Esophagus squamous epithelium (tissue), 5 donors: Measurements from ENCODE around the gene PTK6. TPM values are rescaled to one million over a fixed set of nuclear protein-coding genes. Genes with fewer than 3 reads are reported as not detected.

Experiments
- DNase-seq: peaks from one replicate; lab custom pipeline; 2025; lab: John Stamatoyannopoulos, UW
- H3K27ac ChIP-seq, 4 donors: fragments of 200-600 bp; sonication (generic); one replicate each; pipeline ENCODE4 v1.5.1; 2016 to 2019; ENCODE audit warnings: mild to moderate bottlenecking in 1 of 4
- H3K27me3 ChIP-seq, 4 donors: fragments of 200-600 bp; sonication (generic); 1 replicate in 3 of 4; 2 replicates in 1 of 4; pipeline versions ENCODE4 v1.5.1 to v1.6.0; 2017 to 2021; ENCODE audit warnings: antibody characterized with exemption in 1 of 4
- H3K36me3 ChIP-seq, 3 donors: fragments of 200-600 bp; sonication (generic); one replicate each; pipeline ENCODE4 v1.5.1; 2016 to 2019
- H3K4me1 ChIP-seq, 3 donors: fragments of 200-600 bp; sonication (generic); one replicate each; pipeline ENCODE4 v1.5.1; 2017 to 2019
- H3K4me3 ChIP-seq, 4 donors: fragments of 200-600 bp; sonication (generic); 1 replicate in 3 of 4; 2 replicates in 1 of 4; pipeline ENCODE4 v1.5.1; 2016 to 2019; ENCODE audit warnings: mild to moderate bottlenecking in 2 of 4, moderate library complexity in 1 of 4
- H3K9me3 ChIP-seq, 3 donors: fragments of 200-600 bp; sonication (generic); one replicate each; pipeline ENCODE4 v1.5.1; 2016 to 2019
- CTCF ChIP-seq, 6 experiments: fragments of 450-650 bp in 4 of 6; fragments of 200-600 bp in 2 of 6; sonication (generic) in 2 of 6; IDR thresholded peaks; one replicate each; pipeline ENCODE4 v1.5.1; 2016 to 2019; ENCODE audit warnings: antibody characterized with exemption in 6 of 6, mild to moderate bottlenecking in 4 of 6, moderate library complexity in 4 of 6
- POLR2A ChIP-seq, 4 donors: fragments of 450-650 bp; IDR thresholded peaks; one replicate each; pipeline ENCODE4 v1.6.1; 2017; ENCODE audit warnings: antibody characterized with exemption in 4 of 4, mild to moderate bottlenecking in 4 of 4, moderate library complexity in 3 of 4
- WGBS, 2 donors: methylation state at CpG; one replicate each; pipeline ENCODE4 v1.1.5; 2018; 5-methylcytosine and 5-hydroxymethylcytosine counted together
- intact Hi-C: fragments of 100-400 bp; cut with DNase I; formaldehyde crosslinking; loops from one replicate; pipeline ENCODE4 v1.15.0; 2022
- total RNA-seq, 4 donors: library from RNA; depleted of rRNA; stranded (reverse); fragments of >200 nt; gene quantifications; one replicate each; pipeline ENCODE4 v1.1.0, GENCODE V29; 2016
- donor health status: DM: yes; HTN: yes; CAD: no.

Gene PTK6
- total RNA-seq, 4 donors from 2014 or later: 40.8 to 133 (median 49.7) TPM

DNA sequence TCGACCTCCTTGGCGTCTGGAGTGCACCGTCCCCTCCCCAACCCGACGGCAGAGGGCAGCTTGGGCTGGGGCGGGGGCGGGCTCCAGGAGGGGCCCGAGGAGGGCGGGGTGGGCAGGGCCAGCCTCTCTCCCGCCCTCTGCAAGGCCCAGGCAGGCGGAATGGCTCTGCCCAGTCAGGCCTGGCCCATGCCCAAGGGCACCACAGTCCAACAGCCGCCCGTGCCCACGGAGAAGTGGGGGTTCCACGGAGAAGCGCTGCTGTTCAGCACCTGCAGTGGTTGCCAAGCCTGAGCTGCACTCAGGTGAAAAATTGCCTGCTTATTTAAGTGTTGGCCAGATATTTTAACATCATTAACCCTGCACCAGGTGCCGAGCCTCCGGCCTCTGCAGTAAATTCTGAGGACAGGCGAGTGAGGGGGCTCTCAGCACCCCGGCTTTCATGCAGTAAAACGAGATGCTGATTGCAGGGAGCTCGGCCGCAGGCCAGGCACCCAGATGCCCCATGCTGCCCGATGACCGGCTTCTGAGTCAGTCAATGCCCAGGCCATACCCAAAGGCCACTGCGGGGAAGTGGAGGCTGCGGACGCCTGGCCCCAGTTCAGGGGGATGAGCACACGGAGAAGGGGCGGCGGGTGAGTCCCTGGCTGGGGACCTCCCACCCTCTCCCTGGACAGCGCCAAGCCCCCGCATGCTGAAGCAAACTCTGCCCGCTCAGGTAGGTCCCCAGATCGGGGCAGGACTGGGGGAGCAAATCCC is 10.7 kb upstream of the PTK6 start, which contains the start of gene SRMS:
TSS of gene SRMS (minus strand) at position 25 of the 756 bp plus-strand sequence. CDS start 286 bp downstream, outside the sequence.
- Histone ChIP-seq H3K4me3 (no peak within 1 kb of the TSS), H3K4me1 (peaks cover 3 to 35% (median 7%) of the 10 kb centered on the region in 3 donors), H3K27ac (no peak within 1 kb of the TSS), H3K27me3 (peaks cover 0 to 82% (median 0%) of the 10 kb centered on the region in 4 donors), H3K9me3 (no peaks in the 10 kb centered on the region), H3K36me3 (no peaks in the 10 kb centered on the region)
- intact Hi-C loops: no loop called here
- 20 to 73% methylated on average over 1 to 10 of the region's 35 CpGs for WGBS, 2 donors
- no peak for DNase-seq
- no peak for TF ChIP-seq POLR2A (IDR thresholded peaks at IDR 0.05)
- no peak for TF ChIP-seq CTCF (IDR thresholded peaks at IDR 0.05)

DNA sequence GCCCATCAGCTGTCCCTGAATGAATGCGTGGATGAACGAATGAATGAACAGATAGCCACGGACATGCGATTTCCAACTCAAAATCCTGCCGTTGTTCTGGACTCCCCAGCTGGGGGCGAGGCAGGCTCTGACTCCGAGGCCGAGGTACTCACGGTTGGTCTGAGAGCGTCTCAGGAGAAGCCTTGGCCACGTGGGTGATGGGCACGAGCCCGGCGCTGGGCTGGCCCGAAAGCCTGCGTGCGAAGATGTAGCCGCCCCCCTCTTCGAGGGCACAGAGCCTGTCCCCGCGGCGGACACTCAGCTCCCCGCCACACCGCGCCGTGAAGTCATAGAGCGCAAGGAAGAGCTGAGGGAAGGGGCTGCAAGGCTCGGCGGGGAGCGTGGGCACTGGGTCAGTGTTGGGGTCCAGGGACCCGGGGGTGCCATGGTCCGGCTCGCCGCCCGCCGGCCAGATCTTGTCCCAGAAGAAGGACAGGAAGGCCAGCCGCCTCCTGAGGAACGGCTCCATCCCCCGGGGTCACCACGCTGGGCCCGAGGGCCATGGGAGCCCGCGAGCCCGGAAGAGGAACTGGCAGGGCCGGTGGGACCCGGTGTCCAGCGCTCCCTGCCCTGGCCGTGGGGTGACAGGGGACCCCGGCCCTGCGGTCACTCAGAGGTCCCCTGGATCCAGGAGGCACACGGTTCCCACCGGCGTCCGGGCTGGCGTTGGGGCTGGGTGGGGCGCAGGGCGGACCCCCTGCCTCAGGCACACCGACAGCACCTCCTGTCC is 10.0 kb upstream of the PTK6 start:
- H3K27me3 ChIP-seq: peaks cover 0 to 87% (median 0%) of the 10 kb centered on the region in 4 donors
- intact Hi-C loops: no loop called here
- no peaks in the 10 kb centered on the region for H3K9me3 ChIP-seq
- H3K4me1 ChIP-seq: peaks cover 0 to 35% (median 7%) of the 10 kb centered on the region in 3 donors
- DNase-seq: no peak
- no peak overlapping the region for H3K4me3 ChIP-seq
- TF ChIP-seq POLR2A (IDR thresholded peaks at IDR 0.05) (no peak), CTCF (IDR thresholded peaks at IDR 0.05) (no peak)
- no peak overlapping the region for H3K27ac ChIP-seq
- WGBS, 2 donors: 32 to 90% methylated on average over 2 to 7 of the region's 58 CpGs
- H3K36me3 ChIP-seq: no peaks in the 10 kb centered on the region

GRCh38 chr20:63546256-63546955 is 9.2 kb upstream of the PTK6 start:
- H3K36me3 ChIP-seq: no peaks in the 10 kb centered on the region
- TF ChIP-seq POLR2A (IDR thresholded peaks at IDR 0.05): no peak
- TF ChIP-seq CTCF (IDR thresholded peaks at IDR 0.05): no peak
- 83 to 90% methylated on average over 4 to 9 of the region's 20 CpGs for WGBS, 2 donors
- peaks cover 0 to 94% (median 0%) of the 10 kb centered on the region in 4 donors for H3K27me3 ChIP-seq
- no peak overlapping the region for H3K4me3 ChIP-seq
- intact Hi-C loops: no loop called here
- no peak overlapping the region for H3K27ac ChIP-seq
- no peak for DNase-seq
- H3K9me3 ChIP-seq: no peaks in the 10 kb centered on the region
- H3K4me1 ChIP-seq: peaks cover 0 to 41% (median 12%) of the 10 kb centered on the region in 3 donors

DNA sequence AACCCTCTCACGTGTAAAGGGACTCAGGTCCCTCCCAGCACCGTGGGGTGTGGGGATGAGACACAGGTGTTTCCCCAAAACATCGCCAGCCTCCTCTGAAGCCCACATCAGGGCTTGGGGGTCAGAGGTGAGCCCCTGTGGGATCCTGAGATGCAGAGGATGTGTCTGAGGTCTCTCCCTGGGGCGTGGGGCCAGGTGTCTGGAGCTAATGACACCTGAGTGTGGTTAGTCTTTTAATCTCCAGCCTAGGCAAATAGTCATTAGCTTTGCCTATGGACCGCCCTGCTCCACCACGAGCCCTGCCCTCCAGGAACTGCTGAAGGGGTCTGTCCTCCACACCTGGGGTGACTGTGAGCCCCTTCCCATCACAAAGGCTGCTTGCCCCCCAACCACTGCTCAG is 8.6 kb upstream of the PTK6 start:
- Histone ChIP-seq H3K4me1 (peaks cover 0 to 46% (median 15%) of the 10 kb centered on the region in 3 donors), H3K27ac (no peak overlapping the region), H3K36me3 (no peaks in the 10 kb centered on the region), H3K9me3 (no peaks in the 10 kb centered on the region), H3K4me3 (no peak overlapping the region), H3K27me3 (peaks cover 0 to 95% (median 0%) of the 10 kb centered on the region in 4 donors)
- no peak for DNase-seq
- no peak for TF ChIP-seq POLR2A (IDR thresholded peaks at IDR 0.05)
- intact Hi-C loops: no loop called here
- WGBS, 2 donors: 31 to 37% methylated on average over 2 to 4 of the region's 6 CpGs

DNA sequence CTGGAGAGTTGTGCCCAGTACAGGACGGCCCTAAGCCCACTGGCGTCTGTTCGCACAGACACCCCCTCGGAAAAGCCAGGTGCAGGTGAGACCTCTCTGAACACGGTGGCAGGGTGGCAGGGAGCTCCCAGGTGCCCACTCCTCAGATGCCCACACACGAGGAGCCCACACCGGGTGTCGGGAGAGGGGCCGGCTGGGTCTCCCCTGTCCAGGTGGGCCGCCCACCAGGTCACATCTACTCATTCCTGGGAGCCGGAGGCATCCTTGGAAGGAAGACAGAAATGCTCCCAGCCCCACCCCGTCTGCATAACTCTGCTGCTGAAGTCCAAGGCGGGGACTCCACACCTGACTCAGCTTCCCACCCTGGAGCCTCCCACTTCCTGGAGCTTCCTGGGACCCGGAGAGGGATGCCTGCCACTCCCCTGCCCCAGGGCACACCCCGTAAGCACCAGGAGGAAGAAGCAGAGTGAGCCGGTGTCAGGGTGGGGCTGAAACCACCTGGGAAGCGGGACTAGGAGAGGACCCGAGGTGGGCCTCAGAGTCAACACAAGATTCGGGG is 7.9 kb upstream of the PTK6 start:
- Histone ChIP-seq H3K27me3 (peaks cover 0 to 94% (median 0%) of the 10 kb centered on the region in 4 donors), H3K4me1 (peaks cover 0 to 54% (median 15%) of the 10 kb centered on the region in 3 donors), H3K36me3 (no peaks in the 10 kb centered on the region), H3K27ac (no peak overlapping the region), H3K4me3 (no peak overlapping the region), H3K9me3 (no peaks in the 10 kb centered on the region)
- intact Hi-C loops: no loop called here
- whole genome bisulfite sequencing, 2 donors: 20 to 56% methylated on average over 3 to 4 of the region's 19 CpGs
- no peak for DNase-seq
- TF ChIP-seq CTCF (IDR thresholded peaks at IDR 0.05): no peak
- no peak for TF ChIP-seq POLR2A (IDR thresholded peaks at IDR 0.05)
